ENCODE results near the gene AUTS2.

DNA sequence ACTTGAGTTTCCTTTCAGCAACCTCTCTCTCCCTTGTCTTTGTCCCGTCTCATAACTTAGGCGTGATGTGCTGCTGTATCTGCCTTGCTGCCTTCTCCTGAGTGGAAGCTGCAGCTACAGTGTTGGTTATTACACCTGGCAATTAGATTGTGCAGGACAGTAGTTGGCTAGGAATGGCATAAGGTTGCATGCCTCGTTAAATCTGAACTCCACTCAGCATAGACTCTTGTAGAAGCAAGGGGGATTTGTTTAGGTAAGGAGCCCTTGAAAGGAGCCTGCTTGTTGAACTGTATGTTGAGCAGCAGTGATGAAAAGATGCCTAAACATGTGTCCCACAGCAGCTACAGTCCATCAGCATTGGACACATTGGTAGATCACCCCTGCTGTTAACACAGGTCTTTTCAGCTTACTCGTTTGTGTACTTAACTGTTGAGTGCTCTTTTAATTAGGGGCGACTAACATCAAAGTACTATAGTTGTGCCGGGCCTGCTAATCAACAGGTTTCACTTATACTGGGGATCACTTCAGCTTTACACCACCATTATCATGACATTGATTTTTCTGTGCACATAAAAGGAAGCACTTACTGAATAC is 225.0 kb downstream of the AUTS2 start:
- TF ChIP-seq, protein P1, sequence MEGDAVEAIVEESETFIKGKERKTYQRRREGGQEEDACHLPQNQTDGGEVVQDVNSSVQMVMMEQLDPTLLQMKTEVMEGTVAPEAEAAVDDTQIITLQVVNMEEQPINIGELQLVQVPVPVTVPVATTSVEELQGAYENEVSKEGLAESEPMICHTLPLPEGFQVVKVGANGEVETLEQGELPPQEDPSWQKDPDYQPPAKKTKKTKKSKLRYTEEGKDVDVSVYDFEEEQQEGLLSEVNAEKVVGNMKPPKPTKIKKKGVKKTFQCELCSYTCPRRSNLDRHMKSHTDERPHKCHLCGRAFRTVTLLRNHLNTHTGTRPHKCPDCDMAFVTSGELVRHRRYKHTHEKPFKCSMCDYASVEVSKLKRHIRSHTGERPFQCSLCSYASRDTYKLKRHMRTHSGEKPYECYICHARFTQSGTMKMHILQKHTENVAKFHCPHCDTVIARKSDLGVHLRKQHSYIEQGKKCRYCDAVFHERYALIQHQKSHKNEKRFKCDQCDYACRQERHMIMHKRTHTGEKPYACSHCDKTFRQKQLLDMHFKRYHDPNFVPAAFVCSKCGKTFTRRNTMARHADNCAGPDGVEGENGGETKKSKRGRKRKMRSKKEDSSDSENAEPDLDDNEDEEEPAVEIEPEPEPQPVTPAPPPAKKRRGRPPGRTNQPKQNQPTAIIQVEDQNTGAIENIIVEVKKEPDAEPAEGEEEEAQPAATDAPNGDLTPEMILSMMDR (IDR thresholded peaks at IDR 0.05 in 8 of 11, conservative IDR thresholded peaks at IDR 0.05 in 3 of 11): no peak
- TF ChIP-seq POLR2AphosphoS5 (IDR thresholded peaks at IDR 0.05): no peak
- TF ChIP-seq POLR2A (IDR thresholded peaks at IDR 0.05): no peak

Measured in spleen (tissue), 7 donors.